ENCODE results near the gene SPDYE16. TPM values are rescaled to one million over a fixed set of nuclear protein-coding genes. Genes with fewer than 3 reads are reported as not detected.
A peak's percentile ranks its signal among the peaks of the same experiment; 100 is the strongest.
"Not testable (repeated sequence)": the region's sequence is repeated elsewhere in the genome, so short reads cannot be mapped to it uniquely, and the experiment has no call there.

The SPDYE16 gene, protein sequence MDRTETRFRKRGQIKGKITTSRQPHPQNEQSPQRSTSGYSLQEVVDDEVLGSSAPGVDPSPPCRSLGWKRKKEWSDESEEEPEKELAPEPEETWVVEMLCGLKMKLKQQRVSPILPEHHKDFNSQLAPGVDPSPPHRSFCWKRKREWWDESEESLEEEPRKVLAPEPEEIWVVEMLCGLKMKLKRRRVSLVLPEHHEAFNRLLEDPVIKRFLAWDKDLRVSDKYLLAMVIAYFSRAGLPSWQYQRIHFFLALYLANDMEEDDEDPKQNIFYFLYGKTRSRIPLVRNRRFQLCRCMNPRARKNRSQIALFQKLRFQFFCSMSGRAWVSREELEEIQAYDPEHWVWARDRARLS
- total RNA-seq, result under 1 TPM in 1 of 3 donors, not detected in 2; 0.73 TPM

GRCh38 chr7:76543197-76543596 is at the start of gene SPDYE16:
Gene SPDYE16, minus strand, starts transcription at chr7:76543297. Its CDS starts 1,838 bp downstream, at chr7:76541459.
- not testable (repeated sequence) for H3K27ac ChIP-seq

DNA sequence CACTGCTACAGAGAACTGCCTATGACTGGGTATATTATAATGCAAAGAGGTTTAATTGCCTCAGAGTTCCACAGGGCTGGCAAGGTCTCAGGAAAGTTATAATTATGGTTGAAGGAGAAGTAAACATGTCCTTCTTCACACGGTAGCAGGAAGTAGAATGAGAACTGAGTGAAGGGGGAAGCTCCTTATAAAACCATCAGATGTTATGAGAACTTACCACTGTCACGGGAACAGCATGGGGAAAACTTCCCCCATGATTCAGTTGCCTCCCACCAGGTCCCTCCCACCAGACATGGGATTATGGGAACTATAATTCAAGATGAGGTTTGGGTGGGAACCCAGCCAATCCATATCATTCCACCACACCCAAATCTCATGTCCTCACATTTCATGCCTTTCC is 49.6 kb upstream of the SPDYE16 start:
- H3K36me3 ChIP-seq; H3K4me1 ChIP-seq; H3K27me3 ChIP-seq; H3K27ac ChIP-seq; H3K4me3 ChIP-seq; intact Hi-C loops (cut with DNase I; ENCODE audit: low total_unique reads); DNase-seq (ENCODE audit: low spot score in 2 of 2); H3K9me3 ChIP-seq: not testable (repeated sequence)

More at GRCh38 chr7:76543197-76543596, at the start of gene SPDYE16:
- H3K36me3 ChIP-seq; DNase-seq (ENCODE audit: low spot score in 2 of 2); H3K4me3 ChIP-seq; H3K27me3 ChIP-seq; intact Hi-C loops (cut with DNase I; ENCODE audit: low total_unique reads); H3K9me3 ChIP-seq; H3K4me1 ChIP-seq: not testable (repeated sequence)

DNA sequence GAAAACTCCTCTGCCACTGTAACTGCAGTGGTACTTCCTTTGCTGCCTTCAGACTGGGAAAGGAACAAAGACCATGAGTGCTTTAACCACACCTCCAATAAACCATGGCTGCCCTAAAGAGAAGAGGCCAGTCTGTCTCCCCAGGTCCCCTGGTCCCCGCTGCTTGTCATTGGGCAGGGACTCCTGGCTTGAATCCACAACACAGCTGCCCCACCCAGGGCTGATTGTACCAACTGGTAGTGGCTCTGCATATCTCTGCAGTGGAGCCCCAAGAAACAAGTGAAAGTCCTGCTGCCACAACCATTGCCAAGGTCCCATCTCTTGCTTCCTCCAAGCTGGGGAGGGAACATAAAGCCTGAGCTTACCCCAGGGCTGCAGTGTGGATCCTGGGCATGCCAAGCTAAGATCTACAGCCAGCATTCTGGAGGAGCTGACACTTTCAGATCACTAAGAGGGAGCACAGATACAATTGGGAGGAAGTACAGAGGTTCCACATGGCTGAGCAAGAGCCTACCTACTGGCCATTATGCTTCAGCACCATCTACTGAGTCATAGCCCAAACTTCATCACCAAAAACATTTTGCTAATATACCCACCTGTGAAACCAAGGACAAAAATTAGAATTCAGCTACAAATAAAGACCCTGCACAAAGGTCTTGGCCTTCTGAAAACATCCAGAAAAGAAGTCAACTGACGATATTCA is 48.7 kb upstream of the SPDYE16 start:
- H3K27ac ChIP-seq; intact Hi-C loops (cut with DNase I; ENCODE audit: low total_unique reads); H3K27me3 ChIP-seq; H3K9me3 ChIP-seq; H3K36me3 ChIP-seq; DNase-seq (ENCODE audit: low spot score in 2 of 2); H3K4me3 ChIP-seq; H3K4me1 ChIP-seq: not testable (repeated sequence)

DNA sequence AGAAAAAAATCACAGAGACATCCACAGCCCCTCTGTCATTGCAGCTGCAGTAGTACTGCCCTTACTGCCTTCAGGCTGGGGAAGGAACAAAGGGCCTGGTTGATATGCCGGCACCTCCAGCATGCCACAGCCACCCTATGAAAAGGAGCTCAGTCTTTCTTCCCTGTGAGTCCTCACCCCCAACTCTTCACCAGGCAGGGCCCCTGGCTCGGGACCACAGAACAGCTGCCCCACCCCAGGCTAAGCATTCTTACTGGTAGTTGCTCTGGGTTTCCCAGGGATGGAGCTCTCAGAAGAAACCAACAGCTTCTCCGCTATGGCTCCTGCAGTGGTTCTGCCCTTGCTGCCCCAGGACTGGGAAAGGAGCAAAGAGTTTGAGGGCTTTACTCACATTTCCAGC is 47.9 kb upstream of the SPDYE16 start:
- intact Hi-C loops (cut with DNase I; ENCODE audit: low total_unique reads); DNase-seq (ENCODE audit: low spot score in 2 of 2); H3K4me1 ChIP-seq; H3K27ac ChIP-seq; H3K4me3 ChIP-seq; H3K36me3 ChIP-seq; H3K9me3 ChIP-seq; H3K27me3 ChIP-seq: not testable (repeated sequence)

GRCh38 chr7:76588586-76588985 is 45.5 kb upstream of the SPDYE16 start:
- H3K4me3 ChIP-seq; H3K36me3 ChIP-seq; DNase-seq (ENCODE audit: low spot score in 2 of 2); H3K27ac ChIP-seq; intact Hi-C loops (cut with DNase I; ENCODE audit: low total_unique reads); H3K4me1 ChIP-seq; H3K27me3 ChIP-seq; H3K9me3 ChIP-seq: not testable (repeated sequence)

DNA sequence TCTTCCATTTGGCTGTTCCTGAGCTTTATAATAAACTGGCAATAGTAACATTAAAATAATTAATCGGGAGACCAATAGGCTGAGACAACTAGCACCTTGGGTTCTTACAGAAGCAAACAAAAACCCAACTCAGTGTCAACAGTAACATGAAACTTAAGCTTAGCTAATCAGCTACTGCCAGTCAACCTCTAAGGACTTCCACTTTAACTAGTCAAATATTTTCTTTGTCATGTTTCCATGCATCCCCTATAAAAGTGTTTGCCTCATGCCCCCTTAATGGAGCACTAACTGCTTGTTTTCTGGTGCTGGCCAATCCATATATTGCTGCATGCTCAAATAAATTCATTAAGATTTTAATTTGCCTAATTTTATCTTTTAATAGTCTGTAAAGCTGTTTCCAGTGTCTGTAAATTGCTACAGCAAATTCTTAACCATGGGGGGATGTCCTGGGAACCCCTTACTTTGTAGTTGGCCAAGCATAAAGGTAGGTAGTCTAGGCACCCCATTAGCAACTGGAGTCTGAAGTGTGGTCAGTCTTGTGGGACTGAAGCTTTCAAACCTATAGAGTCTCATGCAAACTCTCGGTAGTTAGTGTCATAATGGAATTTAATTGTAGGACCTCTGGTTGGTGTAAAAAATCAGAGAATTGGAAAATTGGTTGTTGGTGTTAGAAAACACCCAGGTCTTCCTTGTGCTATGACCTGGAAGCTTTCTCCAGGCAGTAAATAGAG is 43.7 kb upstream of the SPDYE16 start:
- DNase-seq (ENCODE audit: low spot score in 2 of 2); H3K9me3 ChIP-seq; H3K27ac ChIP-seq; H3K4me3 ChIP-seq; intact Hi-C loops (cut with DNase I; ENCODE audit: low total_unique reads); H3K36me3 ChIP-seq; H3K4me1 ChIP-seq; H3K27me3 ChIP-seq: not testable (repeated sequence)

DNA sequence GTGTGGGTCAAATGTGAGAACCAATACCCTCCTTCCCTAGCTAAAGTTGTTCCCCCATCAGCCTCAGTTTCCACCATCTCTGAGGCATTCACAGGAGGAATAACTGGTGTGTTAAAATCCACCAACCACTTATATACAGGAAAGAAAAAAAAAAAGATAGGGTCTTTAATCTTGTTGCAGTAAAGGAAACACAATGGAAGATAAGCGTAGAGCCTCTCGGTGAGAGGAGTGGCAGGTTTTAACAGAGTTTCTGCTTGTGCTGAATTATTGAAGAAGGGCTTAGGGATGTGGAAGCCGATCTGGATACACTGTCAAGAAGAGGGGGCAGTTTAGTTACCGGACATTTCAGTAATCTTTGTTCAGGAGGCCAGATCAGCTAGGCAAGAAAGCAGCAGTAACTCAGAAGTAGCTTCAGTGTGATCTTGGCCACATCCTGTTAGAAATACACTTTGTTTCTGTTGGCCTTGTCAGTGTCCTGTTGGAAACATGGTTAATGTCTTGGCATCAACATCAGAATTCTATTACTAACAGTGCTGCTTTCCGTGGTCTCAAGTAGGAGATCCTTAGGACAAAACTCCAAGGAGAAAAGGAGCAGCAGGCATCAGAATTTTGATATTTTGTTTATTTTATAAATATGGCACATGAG is 40.7 kb upstream of the SPDYE16 start:
- H3K4me3 ChIP-seq; H3K9me3 ChIP-seq; H3K27me3 ChIP-seq; intact Hi-C loops (cut with DNase I; ENCODE audit: low total_unique reads); DNase-seq (ENCODE audit: low spot score in 2 of 2); H3K4me1 ChIP-seq; H3K36me3 ChIP-seq: not testable (repeated sequence)
- peak overlapping the region; percentile 55 to 60 for H3K27ac ChIP-seq

- H3K4me1 ChIP-seq; H3K9me3 ChIP-seq; H3K4me3 ChIP-seq; H3K36me3 ChIP-seq; H3K27me3 ChIP-seq; intact Hi-C loops (cut with DNase I; ENCODE audit: low total_unique reads): not testable (repeated sequence)
- peak; percentile 54 to 69 for DNase-seq (ENCODE audit: low spot score in 2 of 2)
- peak overlapping the region; percentile 55 to 60 for H3K27ac ChIP-seq
Observed at GRCh38 chr7:76582848-76583631, 39.9 kb upstream of the SPDYE16 start.

- H3K4me1 ChIP-seq; H3K27ac ChIP-seq; DNase-seq (ENCODE audit: low spot score in 2 of 2); intact Hi-C loops (cut with DNase I; ENCODE audit: low total_unique reads); H3K36me3 ChIP-seq; H3K9me3 ChIP-seq; H3K4me3 ChIP-seq; H3K27me3 ChIP-seq: not testable (repeated sequence)
Observed at GRCh38 chr7:76575919-76576655, 33.0 kb upstream of the SPDYE16 start.

DNA sequence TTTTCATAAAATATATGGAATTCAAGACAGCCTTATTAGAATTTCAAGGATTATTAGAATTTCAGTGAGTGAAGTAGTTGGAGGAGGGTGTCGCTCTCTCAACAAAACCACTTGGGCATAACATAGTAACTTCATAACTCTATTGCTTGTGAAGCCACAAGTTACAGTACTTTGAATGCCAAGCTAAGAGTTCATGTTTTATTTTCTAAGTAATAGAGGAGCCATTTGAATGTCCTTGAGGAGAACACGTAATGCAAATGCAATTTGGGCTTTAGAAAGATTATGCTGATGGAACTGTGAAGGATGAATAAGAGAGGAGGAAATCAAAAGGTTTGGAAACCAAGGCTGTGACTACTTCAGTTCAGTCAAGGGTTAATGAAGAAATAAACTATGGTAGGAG is 32.3 kb upstream of the SPDYE16 start:
- DNase-seq (ENCODE audit: low spot score in 2 of 2); H3K27me3 ChIP-seq; H3K9me3 ChIP-seq; H3K27ac ChIP-seq; H3K4me1 ChIP-seq; H3K4me3 ChIP-seq; intact Hi-C loops (cut with DNase I; ENCODE audit: low total_unique reads); H3K36me3 ChIP-seq: not testable (repeated sequence)

DNA sequence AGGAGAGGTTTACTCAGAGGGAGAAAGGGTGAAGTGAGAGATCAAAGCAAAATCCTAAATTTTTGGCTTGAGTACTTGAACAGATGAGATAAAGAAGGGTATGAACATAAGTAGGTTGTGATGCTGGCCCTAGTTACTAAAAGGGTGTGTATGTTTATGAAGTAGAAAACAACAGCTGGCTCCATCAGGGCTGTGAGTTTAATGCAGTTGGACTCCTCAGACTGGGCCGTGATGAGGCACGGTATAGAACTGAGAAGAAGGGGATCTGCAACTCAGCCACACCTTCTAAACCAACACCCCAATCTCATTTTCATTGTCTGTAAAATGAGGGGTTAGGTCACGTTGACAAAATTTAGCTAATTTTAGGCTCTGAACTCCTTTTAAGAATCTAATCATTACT is 29.2 kb upstream of the SPDYE16 start:
- H3K36me3 ChIP-seq; H3K4me1 ChIP-seq; H3K9me3 ChIP-seq; DNase-seq (ENCODE audit: low spot score in 2 of 2); H3K4me3 ChIP-seq; H3K27me3 ChIP-seq; intact Hi-C loops (cut with DNase I; ENCODE audit: low total_unique reads); H3K27ac ChIP-seq: not testable (repeated sequence)

DNA sequence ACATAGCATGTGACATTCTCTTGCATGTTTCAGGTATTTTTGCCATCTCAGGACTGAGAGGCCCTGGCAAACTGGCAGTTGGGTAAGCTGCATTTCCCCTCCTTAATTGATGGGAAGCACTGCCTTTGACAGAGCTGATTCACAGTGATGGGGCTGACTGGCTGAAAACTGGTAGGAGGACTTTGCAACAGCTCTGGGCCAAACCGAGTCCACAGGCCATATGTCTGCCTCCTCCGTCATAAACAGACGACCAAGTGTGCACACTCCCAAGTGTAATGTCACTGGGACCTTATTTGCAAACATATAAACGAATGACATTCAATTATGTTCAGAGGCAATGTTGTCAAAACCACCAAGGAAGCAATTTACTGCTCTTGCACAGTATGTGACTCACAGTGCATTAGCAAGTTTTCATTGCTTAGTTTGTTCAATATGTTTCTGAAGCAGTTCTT is 27.3 kb upstream of the SPDYE16 start:
- intact Hi-C loops (cut with DNase I; ENCODE audit: low total_unique reads); H3K9me3 ChIP-seq; H3K27ac ChIP-seq; H3K4me3 ChIP-seq; DNase-seq (ENCODE audit: low spot score in 2 of 2); H3K36me3 ChIP-seq; H3K27me3 ChIP-seq; H3K4me1 ChIP-seq: not testable (repeated sequence)
